ENCODE data around the gene CBLB.

The CBLB gene

DNA sequence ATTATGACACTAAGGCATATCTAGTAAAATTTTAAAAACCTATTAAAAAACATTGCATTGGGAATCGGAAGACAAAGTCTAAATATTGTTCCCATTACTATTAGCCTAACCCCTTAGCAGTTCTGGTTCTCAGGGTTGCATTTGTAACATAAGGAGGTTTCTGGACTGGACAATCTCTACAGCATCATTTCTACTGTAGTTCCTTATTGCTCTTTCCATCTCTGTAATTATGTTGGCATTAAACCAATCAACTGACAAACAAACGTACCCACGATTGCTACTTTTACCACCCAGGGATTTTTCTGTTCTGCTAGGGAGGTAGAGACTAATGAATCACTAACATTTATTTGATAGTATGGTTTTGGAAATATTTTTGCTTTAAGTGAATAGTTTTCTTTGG lies 190.8 kb downstream of the CBLB start:
- Histone ChIP-seq H3K4me1 (ENCODE audit: control insufficient read depth, low read depth, low read length) (no peaks in the 10 kb centered on the region), H3K27me3 (ENCODE audit: insufficient read depth, low read length, poor library complexity) (no peaks in the 10 kb centered on the region), H3K79me2 (ENCODE audit: control insufficient read depth, insufficient read depth, low read length) (no peaks in the 10 kb centered on the region), H3K27ac (ENCODE audit: low read depth, low read length) (no peak overlapping the region), H3K36me3 (ENCODE audit: control insufficient read depth, insufficient read depth, low read length) (no peaks in the 10 kb centered on the region), H2BK15ac (replicated peaks; ENCODE audit: low read depth) (no peak overlapping the region), H3K4ac (ENCODE audit: low read depth, low read length) (no peak overlapping the region), H2BK120ac (ENCODE audit: low read depth, low read length) (no peak overlapping the region), H3K79me1 (ENCODE audit: low read length) (no peaks in the 10 kb centered on the region), H3K4me3 (ENCODE audit: low read length) (no peak overlapping the region), H2AK5ac (ENCODE audit: low read length) (no peak overlapping the region), H3K9ac (ENCODE audit: low read length) (no peak overlapping the region), H2BK5ac (ENCODE audit: low read length) (no peak overlapping the region), H3K4me2 (ENCODE audit: low read length) (no peak overlapping the region), H3K18ac (ENCODE audit: low read length) (no peak overlapping the region), H4K5ac (ENCODE audit: low read length) (no peak overlapping the region), H3K56ac (ENCODE audit: low read length) (no peak overlapping the region), H4K8ac (ENCODE audit: low read depth, low read length) (no peak overlapping the region), H3K23ac (ENCODE audit: low read length) (no peak overlapping the region)
- no peak for DNase-seq
- no CpG with 5 or more reads among the region's 3 CpGs for whole genome bisulfite sequencing (ENCODE audit: extremely low coverage, insufficient coverage, low lambda C conversion rate)

DNA sequence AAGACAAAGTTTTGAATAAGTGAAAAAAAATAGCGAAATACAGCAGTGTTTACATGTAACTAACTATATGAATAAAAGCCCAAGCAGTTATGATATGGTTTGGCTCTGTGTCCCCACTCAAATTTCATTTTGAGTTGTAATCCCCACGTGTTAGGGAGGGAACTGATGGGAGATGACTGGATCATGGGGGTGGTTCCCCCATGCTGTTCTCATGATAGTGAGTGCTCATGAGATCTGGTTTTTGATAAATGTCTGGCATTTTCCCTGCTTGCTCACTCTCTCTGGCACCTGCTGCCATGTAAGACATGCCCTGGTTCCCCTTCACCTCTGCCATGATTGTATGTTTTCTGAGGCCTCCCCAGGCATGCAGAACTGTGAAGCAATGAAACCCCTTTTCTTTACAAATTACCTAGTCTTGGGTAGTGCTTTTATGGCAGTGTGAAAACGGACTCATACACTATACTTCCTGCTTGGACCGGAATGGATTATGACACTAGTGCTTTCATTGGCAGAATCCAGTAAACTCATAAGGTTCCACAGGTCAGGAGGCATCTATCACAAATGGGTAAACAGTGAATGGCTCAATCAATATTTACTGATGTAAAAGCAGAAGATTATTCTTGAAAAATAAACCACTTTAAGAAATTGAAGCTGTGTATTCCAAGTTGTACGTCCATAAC lies 192.1 kb downstream of the CBLB start:
- no CpG with 5 or more reads among the region's 5 CpGs for WGBS (ENCODE audit: extremely low coverage, insufficient coverage, low lambda C conversion rate)
- H2BK5ac ChIP-seq (ENCODE audit: low read length): no peak overlapping the region
- no peak overlapping the region for H3K4ac ChIP-seq (ENCODE audit: low read depth, low read length)
- H3K18ac ChIP-seq (ENCODE audit: low read length): no peak overlapping the region
- no peak overlapping the region for H3K4me3 ChIP-seq (ENCODE audit: low read length)
- no peak overlapping the region for H3K27ac ChIP-seq (ENCODE audit: low read depth, low read length)
- H2AK5ac ChIP-seq (ENCODE audit: low read length): no peak overlapping the region
- no peak overlapping the region for H3K56ac ChIP-seq (ENCODE audit: low read length)
- no peak overlapping the region for H4K5ac ChIP-seq (ENCODE audit: low read length)
- H3K23ac ChIP-seq (ENCODE audit: low read length): no peak overlapping the region
- no peak for DNase-seq
- no peaks in the 10 kb centered on the region for H3K27me3 ChIP-seq (ENCODE audit: insufficient read depth, low read length, poor library complexity)
- H3K4me2 ChIP-seq (ENCODE audit: low read length): no peak overlapping the region
- H2BK120ac ChIP-seq (ENCODE audit: low read depth, low read length): no peak overlapping the region
- no peak overlapping the region for H3K9ac ChIP-seq (ENCODE audit: low read length)
- no peak overlapping the region for H2BK15ac ChIP-seq (replicated peaks; ENCODE audit: low read depth)
- no peaks in the 10 kb centered on the region for H3K4me1 ChIP-seq (ENCODE audit: control insufficient read depth, low read depth, low read length)
- H3K79me2 ChIP-seq (ENCODE audit: control insufficient read depth, insufficient read depth, low read length): no peaks in the 10 kb centered on the region
- H3K79me1 ChIP-seq (ENCODE audit: low read length): no peaks in the 10 kb centered on the region
- no peak overlapping the region for H4K8ac ChIP-seq (ENCODE audit: low read depth, low read length)
- no peaks in the 10 kb centered on the region for H3K36me3 ChIP-seq (ENCODE audit: control insufficient read depth, insufficient read depth, low read length)

GRCh38 chr3:105674437-105675065 lies 194.3 kb downstream of the CBLB start:
- Histone ChIP-seq H3K23ac (ENCODE audit: low read length) (no peak overlapping the region), H3K56ac (ENCODE audit: low read length) (no peak overlapping the region), H3K79me2 (ENCODE audit: control insufficient read depth, insufficient read depth, low read length) (no peaks in the 10 kb centered on the region), H3K9ac (ENCODE audit: low read length) (no peak overlapping the region), H3K27ac (ENCODE audit: low read depth, low read length) (no peak overlapping the region), H4K5ac (ENCODE audit: low read length) (no peak overlapping the region), H3K18ac (ENCODE audit: low read length) (no peak overlapping the region), H3K79me1 (ENCODE audit: low read length) (no peaks in the 10 kb centered on the region), H3K36me3 (ENCODE audit: control insufficient read depth, insufficient read depth, low read length) (no peaks in the 10 kb centered on the region), H3K4me1 (ENCODE audit: control insufficient read depth, low read depth, low read length) (no peaks in the 10 kb centered on the region), H3K27me3 (ENCODE audit: insufficient read depth, low read length, poor library complexity) (no peaks in the 10 kb centered on the region), H2AK5ac (ENCODE audit: low read length) (no peak overlapping the region), H2BK15ac (replicated peaks; ENCODE audit: low read depth) (no peak overlapping the region), H2BK5ac (ENCODE audit: low read length) (no peak overlapping the region), H3K4ac (ENCODE audit: low read depth, low read length) (no peak overlapping the region), H3K4me3 (ENCODE audit: low read length) (no peak overlapping the region), H2BK120ac (ENCODE audit: low read depth, low read length) (no peak overlapping the region), H3K4me2 (ENCODE audit: low read length) (no peak overlapping the region), H4K8ac (ENCODE audit: low read depth, low read length) (no peak overlapping the region)
- no peak for DNase-seq

- Histone ChIP-seq H3K4me2 (ENCODE audit: low read length) (no peak overlapping the region), H3K18ac (ENCODE audit: low read length) (no peak overlapping the region), H2BK5ac (ENCODE audit: low read length) (no peak overlapping the region), H3K56ac (ENCODE audit: low read length) (no peak overlapping the region), H4K8ac (ENCODE audit: low read depth, low read length) (no peak overlapping the region), H2BK15ac (replicated peaks; ENCODE audit: low read depth) (no peak overlapping the region), H3K4ac (ENCODE audit: low read depth, low read length) (no peak overlapping the region), H3K23ac (ENCODE audit: low read length) (no peak overlapping the region), H3K4me1 (ENCODE audit: control insufficient read depth, low read depth, low read length) (no peaks in the 10 kb centered on the region), H3K27ac (ENCODE audit: low read depth, low read length) (no peak overlapping the region), H3K4me3 (ENCODE audit: low read length) (no peak overlapping the region), H3K79me2 (ENCODE audit: control insufficient read depth, insufficient read depth, low read length) (no peaks in the 10 kb centered on the region), H2BK120ac (ENCODE audit: low read depth, low read length) (no peak overlapping the region), H3K79me1 (ENCODE audit: low read length) (no peaks in the 10 kb centered on the region), H3K27me3 (ENCODE audit: insufficient read depth, low read length, poor library complexity) (no peaks in the 10 kb centered on the region), H3K36me3 (ENCODE audit: control insufficient read depth, insufficient read depth, low read length) (no peaks in the 10 kb centered on the region), H4K5ac (ENCODE audit: low read length) (no peak overlapping the region), H2AK5ac (ENCODE audit: low read length) (no peak overlapping the region), H3K9ac (ENCODE audit: low read length) (no peak overlapping the region)
- DNase-seq: no peak
- no CpG with 5 or more reads among the region's 5 CpGs for WGBS (ENCODE audit: extremely low coverage, insufficient coverage, low lambda C conversion rate)
Observed at GRCh38 chr3:105672996-105673395, 195.8 kb downstream of the CBLB start.

DNA sequence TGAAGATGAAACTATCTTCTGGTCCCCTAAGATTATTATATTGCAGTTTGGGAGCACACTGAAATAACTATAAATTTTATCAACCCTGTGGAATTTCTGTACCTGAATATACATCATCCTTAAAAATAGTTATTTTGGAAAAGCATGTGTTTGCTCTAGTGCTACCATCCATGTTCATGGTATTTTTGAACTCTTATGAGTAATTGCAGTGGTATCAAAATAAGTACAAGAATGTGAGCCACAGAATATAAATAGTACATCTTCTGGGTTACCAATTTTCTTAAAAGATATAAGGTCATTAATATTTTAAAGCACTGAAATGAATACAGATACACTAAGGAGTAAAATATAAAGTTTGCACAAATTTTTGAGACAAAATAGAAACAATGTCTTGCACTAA lies 206.5 kb downstream of the CBLB start:
- no peaks in the 10 kb centered on the region for H3K36me3 ChIP-seq (ENCODE audit: control insufficient read depth, insufficient read depth, low read length)
- H3K56ac ChIP-seq (ENCODE audit: low read length): no peak overlapping the region
- H3K27me3 ChIP-seq (ENCODE audit: insufficient read depth, low read length, poor library complexity): no peaks in the 10 kb centered on the region
- H3K23ac ChIP-seq (ENCODE audit: low read length): no peak overlapping the region
- no peaks in the 10 kb centered on the region for H3K4me1 ChIP-seq (ENCODE audit: control insufficient read depth, low read depth, low read length)
- H2BK120ac ChIP-seq (ENCODE audit: low read depth, low read length): no peak overlapping the region
- H2BK15ac ChIP-seq (replicated peaks; ENCODE audit: low read depth): no peak overlapping the region
- no peak overlapping the region for H3K4me2 ChIP-seq (ENCODE audit: low read length)
- no peak overlapping the region for H2AK5ac ChIP-seq (ENCODE audit: low read length)
- H4K5ac ChIP-seq (ENCODE audit: low read length): no peak overlapping the region
- no peak overlapping the region for H3K9ac ChIP-seq (ENCODE audit: low read length)
- H3K79me1 ChIP-seq (ENCODE audit: low read length): no peaks in the 10 kb centered on the region
- H3K18ac ChIP-seq (ENCODE audit: low read length): no peak overlapping the region
- no peak overlapping the region for H3K4me3 ChIP-seq (ENCODE audit: low read length)
- H3K4ac ChIP-seq (ENCODE audit: low read depth, low read length): no peak overlapping the region
- DNase-seq: no peak
- no peak overlapping the region for H3K27ac ChIP-seq (ENCODE audit: low read depth, low read length)
- no peak overlapping the region for H4K8ac ChIP-seq (ENCODE audit: low read depth, low read length)
- H2BK5ac ChIP-seq (ENCODE audit: low read length): no peak overlapping the region
- no peaks in the 10 kb centered on the region for H3K79me2 ChIP-seq (ENCODE audit: control insufficient read depth, insufficient read depth, low read length)

- H3K23ac ChIP-seq (ENCODE audit: low read length): no peak overlapping the region
- no peak overlapping the region for H2BK5ac ChIP-seq (ENCODE audit: low read length)
- H3K18ac ChIP-seq (ENCODE audit: low read length): no peak overlapping the region
- H3K4me3 ChIP-seq (ENCODE audit: low read length): no peak overlapping the region
- no peak overlapping the region for H4K5ac ChIP-seq (ENCODE audit: low read length)
- no peak overlapping the region for H3K4ac ChIP-seq (ENCODE audit: low read depth, low read length)
- H3K36me3 ChIP-seq (ENCODE audit: control insufficient read depth, insufficient read depth, low read length): no peaks in the 10 kb centered on the region
- no peak overlapping the region for H3K27ac ChIP-seq (ENCODE audit: low read depth, low read length)
- H3K56ac ChIP-seq (ENCODE audit: low read length): no peak overlapping the region
- H3K79me1 ChIP-seq (ENCODE audit: low read length): no peaks in the 10 kb centered on the region
- no peak overlapping the region for H3K4me2 ChIP-seq (ENCODE audit: low read length)
- no peaks in the 10 kb centered on the region for H3K4me1 ChIP-seq (ENCODE audit: control insufficient read depth, low read depth, low read length)
- no peak overlapping the region for H3K9ac ChIP-seq (ENCODE audit: low read length)
- H2AK5ac ChIP-seq (ENCODE audit: low read length): no peak overlapping the region
- H3K27me3 ChIP-seq (ENCODE audit: insufficient read depth, low read length, poor library complexity): no peaks in the 10 kb centered on the region
- no peak overlapping the region for H2BK15ac ChIP-seq (replicated peaks; ENCODE audit: low read depth)
- no CpG with 5 or more reads among the region's 3 CpGs for WGBS (ENCODE audit: extremely low coverage, insufficient coverage, low lambda C conversion rate)
- no peaks in the 10 kb centered on the region for H3K79me2 ChIP-seq (ENCODE audit: control insufficient read depth, insufficient read depth, low read length)
- DNase-seq: no peak
- H4K8ac ChIP-seq (ENCODE audit: low read depth, low read length): no peak overlapping the region
- no peak overlapping the region for H2BK120ac ChIP-seq (ENCODE audit: low read depth, low read length)
Observed at GRCh38 chr3:105661461-105661860, 207.4 kb downstream of the CBLB start.
